ENCODE measurements around the gene CXorf49B.
"Not testable (repeated sequence)": the region's sequence is repeated elsewhere in the genome, so short reads cannot be mapped to it uniquely, and the experiment has no call there.

DNA sequence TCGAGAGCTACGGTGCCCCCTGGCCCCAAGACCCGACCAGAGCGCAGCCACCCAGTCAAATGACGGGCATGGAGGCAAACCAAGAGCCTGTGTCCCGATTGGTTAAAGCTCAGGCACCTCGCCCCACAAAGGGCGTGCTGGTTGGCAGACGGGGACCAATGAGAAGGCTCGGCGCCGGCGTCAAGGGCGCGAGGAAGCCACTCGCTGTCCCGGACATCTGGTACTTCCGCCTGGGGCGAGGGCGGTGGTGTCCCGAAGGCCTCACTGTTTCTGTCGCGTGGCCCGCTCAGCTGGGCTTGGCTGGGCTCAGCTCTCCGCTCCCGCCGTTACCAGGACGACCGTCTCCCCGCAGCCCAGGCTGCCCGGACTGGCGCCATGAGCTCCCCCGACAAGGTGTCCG, at the start of gene CXorf49B:
- not testable (repeated sequence) for TF ChIP-seq POLR2A (IDR thresholded peaks at IDR 0.05)
- TF ChIP-seq, protein P1, sequence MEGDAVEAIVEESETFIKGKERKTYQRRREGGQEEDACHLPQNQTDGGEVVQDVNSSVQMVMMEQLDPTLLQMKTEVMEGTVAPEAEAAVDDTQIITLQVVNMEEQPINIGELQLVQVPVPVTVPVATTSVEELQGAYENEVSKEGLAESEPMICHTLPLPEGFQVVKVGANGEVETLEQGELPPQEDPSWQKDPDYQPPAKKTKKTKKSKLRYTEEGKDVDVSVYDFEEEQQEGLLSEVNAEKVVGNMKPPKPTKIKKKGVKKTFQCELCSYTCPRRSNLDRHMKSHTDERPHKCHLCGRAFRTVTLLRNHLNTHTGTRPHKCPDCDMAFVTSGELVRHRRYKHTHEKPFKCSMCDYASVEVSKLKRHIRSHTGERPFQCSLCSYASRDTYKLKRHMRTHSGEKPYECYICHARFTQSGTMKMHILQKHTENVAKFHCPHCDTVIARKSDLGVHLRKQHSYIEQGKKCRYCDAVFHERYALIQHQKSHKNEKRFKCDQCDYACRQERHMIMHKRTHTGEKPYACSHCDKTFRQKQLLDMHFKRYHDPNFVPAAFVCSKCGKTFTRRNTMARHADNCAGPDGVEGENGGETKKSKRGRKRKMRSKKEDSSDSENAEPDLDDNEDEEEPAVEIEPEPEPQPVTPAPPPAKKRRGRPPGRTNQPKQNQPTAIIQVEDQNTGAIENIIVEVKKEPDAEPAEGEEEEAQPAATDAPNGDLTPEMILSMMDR (IDR thresholded peaks at IDR 0.05) = not testable (repeated sequence)

All from lower leg skin (tissue), 3 donors.